ENCODE measurements around the gene DOK5. TPM values are rescaled to one million over a fixed set of nuclear protein-coding genes. Genes with fewer than 3 reads are reported as not detected.

The DOK5 gene
- total RNA-seq, 1 experiment from 2014 or later = not detected

DNA sequence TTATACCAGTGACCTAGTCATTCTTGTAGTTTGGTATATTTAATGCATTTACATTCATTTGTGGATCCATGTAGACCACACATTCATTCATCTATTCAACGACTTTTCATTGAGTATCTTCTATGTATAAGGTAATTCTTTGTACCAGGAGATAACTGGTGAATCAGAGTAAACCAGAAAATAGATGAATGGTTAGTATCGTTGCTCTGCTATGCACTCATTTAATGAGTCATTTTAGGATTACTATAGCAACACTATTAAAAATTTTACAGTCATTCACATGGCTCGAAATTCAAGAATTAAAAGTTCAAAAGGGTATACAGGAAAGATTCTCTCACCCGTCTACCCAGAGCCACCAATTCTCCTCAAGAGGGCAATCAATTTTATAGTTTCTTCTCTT, 26.8 kb downstream of the DOK5 start:
- no peaks in the 10 kb centered on the region for H3K36me3 Mint-ChIP-seq (ENCODE audit: insufficient read depth, unreplicated experiment)
- no peaks in the 10 kb centered on the region for H3K9me3 Mint-ChIP-seq (ENCODE audit: unreplicated experiment)
- no peaks in the 10 kb centered on the region for H3K4me1 ChIP-seq
- TF ChIP-seq, protein P1, sequence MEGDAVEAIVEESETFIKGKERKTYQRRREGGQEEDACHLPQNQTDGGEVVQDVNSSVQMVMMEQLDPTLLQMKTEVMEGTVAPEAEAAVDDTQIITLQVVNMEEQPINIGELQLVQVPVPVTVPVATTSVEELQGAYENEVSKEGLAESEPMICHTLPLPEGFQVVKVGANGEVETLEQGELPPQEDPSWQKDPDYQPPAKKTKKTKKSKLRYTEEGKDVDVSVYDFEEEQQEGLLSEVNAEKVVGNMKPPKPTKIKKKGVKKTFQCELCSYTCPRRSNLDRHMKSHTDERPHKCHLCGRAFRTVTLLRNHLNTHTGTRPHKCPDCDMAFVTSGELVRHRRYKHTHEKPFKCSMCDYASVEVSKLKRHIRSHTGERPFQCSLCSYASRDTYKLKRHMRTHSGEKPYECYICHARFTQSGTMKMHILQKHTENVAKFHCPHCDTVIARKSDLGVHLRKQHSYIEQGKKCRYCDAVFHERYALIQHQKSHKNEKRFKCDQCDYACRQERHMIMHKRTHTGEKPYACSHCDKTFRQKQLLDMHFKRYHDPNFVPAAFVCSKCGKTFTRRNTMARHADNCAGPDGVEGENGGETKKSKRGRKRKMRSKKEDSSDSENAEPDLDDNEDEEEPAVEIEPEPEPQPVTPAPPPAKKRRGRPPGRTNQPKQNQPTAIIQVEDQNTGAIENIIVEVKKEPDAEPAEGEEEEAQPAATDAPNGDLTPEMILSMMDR (IDR thresholded peaks at IDR 0.05; ENCODE audit: insufficient read depth in 1 of 2, low read depth in 1 of 2, low read length in 1 of 2, severe bottlenecking in 1 of 2, unreplicated experiment in 1 of 2) = no peak
- no peak overlapping the region for H3K4me3 ChIP-seq (ENCODE audit: low read depth, low read length)
- no peak for DNase-seq
- H3K27me3 Mint-ChIP-seq (ENCODE audit: insufficient read depth, unreplicated experiment) = peaks cover 8% of the 10 kb centered on the region
- intact Hi-C loops (cut with micrococcal nuclease; ENCODE audit: unreplicated experiment) = no loop called here
- no peak overlapping the region for H3K27ac Mint-ChIP-seq (ENCODE audit: unreplicated experiment)
- no peaks in the 10 kb centered on the region for H3K36me3 ChIP-seq (ENCODE audit: control insufficient read depth, insufficient read depth, low read length)
- ChIA-PET CTCF (interaction anchor here (0.6 kb wide), 1 partner anchor 777 kb away, joined by 3 read pairs; no protein-coding TSS in a partner anchor), POLR2A (no interaction called here)
- no peaks in the 10 kb centered on the region for H3K9me3 ChIP-seq
- no TSS peak for BruUV-seq (replicated peaks)
- H3K4me1 Mint-ChIP-seq (ENCODE audit: low read depth, unreplicated experiment) = no peaks in the 10 kb centered on the region
- H3K27me3 ChIP-seq (replicated peaks; ENCODE audit: control insufficient read depth, insufficient read depth, low read length) = no peaks in the 10 kb centered on the region; the same call in 1 of the 2 replicates
- no peak overlapping the region for H3K4me3 Mint-ChIP-seq (ENCODE audit: unreplicated experiment)

DNA sequence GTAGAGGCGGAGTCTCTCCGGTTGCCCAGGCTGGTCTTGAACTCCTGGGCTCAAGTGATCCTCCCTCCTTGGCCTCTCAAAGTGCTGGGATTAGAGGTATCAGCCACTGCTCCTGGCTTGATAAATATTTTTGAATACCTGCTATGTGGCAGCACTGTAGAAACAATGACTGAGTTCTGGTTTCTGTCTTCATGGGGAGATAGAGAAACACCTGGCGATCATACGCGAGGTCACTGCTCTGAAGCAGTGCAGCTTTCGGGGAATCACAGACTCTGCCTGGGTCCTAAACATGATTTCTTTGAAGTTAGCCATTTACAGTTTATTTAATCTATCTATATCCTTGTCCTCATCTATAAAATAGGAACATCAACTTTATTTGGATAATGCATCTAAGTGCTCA, 31.2 kb downstream of the DOK5 start:
- no peaks in the 10 kb centered on the region for H3K36me3 Mint-ChIP-seq (ENCODE audit: insufficient read depth, unreplicated experiment)
- H3K27me3 ChIP-seq (replicated peaks; ENCODE audit: control insufficient read depth, insufficient read depth, low read length) = no peaks in the 10 kb centered on the region; the same call in 1 of the 2 replicates
- no peaks in the 10 kb centered on the region for H3K4me1 Mint-ChIP-seq (ENCODE audit: low read depth, unreplicated experiment)
- ChIA-PET POLR2A (no interaction called here), CTCF (no interaction called here)
- no peak overlapping the region for H3K4me3 ChIP-seq (ENCODE audit: low read depth, low read length)
- no peak for DNase-seq
- H3K36me3 ChIP-seq (ENCODE audit: control insufficient read depth, insufficient read depth, low read length) = no peaks in the 10 kb centered on the region
- no peaks in the 10 kb centered on the region for H3K9me3 Mint-ChIP-seq (ENCODE audit: unreplicated experiment)
- H3K27me3 Mint-ChIP-seq (ENCODE audit: insufficient read depth, unreplicated experiment) = peaks cover 4% of the 10 kb centered on the region
- H3K27ac Mint-ChIP-seq (ENCODE audit: unreplicated experiment) = no peak overlapping the region
- no peaks in the 10 kb centered on the region for H3K9me3 ChIP-seq
- no TSS peak for BruUV-seq (replicated peaks)
- H3K4me3 Mint-ChIP-seq (ENCODE audit: unreplicated experiment) = no peak overlapping the region
- H3K4me1 ChIP-seq = no peaks in the 10 kb centered on the region
- intact Hi-C loops (cut with micrococcal nuclease; ENCODE audit: unreplicated experiment) = no loop called here
- TF ChIP-seq, protein P1 (IDR thresholded peaks at IDR 0.05; ENCODE audit: insufficient read depth in 1 of 2, low read depth in 1 of 2, low read length in 1 of 2, severe bottlenecking in 1 of 2, unreplicated experiment in 1 of 2) = no peak

DNA sequence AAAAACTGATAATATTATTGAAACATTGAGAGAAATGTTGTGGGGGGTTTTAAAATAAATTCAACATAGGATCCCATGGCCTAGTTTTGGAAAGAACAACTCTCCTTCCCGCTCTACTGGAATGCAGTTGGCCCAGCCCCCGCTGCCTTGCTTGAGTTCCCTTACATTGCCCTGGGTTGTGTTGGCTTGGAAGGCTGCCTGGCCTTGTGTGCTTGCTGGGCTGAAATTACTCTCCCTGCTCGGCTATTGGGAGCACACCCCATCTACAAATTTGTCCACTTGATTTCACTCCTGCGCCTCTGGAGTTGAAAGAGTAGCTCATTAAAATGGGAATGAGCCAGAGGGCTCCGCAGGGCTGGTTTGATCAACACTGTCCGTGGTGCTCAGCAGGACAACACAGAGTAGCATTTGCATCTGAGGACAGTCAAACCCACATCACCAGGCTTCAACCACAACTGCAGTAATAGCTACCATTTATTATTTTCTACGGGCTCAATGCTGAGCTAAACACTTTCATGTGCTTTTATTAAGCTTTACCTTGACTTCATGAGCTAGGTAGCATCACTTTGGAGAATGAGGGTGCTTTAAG, 35.2 kb downstream of the DOK5 start:
- ChIA-PET CTCF (no interaction called here), POLR2A (interaction anchor here (0.6 kb wide), 1 partner anchor 14 kb away, joined by 8 read pairs; no protein-coding TSS in a partner anchor)
- Mint-ChIP-seq H3K36me3 (ENCODE audit: insufficient read depth, unreplicated experiment) (no peaks in the 10 kb centered on the region), H3K4me3 (ENCODE audit: unreplicated experiment) (no peak overlapping the region), H3K27ac (ENCODE audit: unreplicated experiment) (no peak overlapping the region), H3K4me1 (ENCODE audit: low read depth, unreplicated experiment) (no peaks in the 10 kb centered on the region), H3K9me3 (ENCODE audit: unreplicated experiment) (peaks cover 18% of the 10 kb centered on the region), H3K27me3 (ENCODE audit: insufficient read depth, unreplicated experiment) (peaks cover under 1% of the 10 kb centered on the region)
- Histone ChIP-seq H3K9me3 (peaks cover 12% of the 10 kb centered on the region), H3K36me3 (ENCODE audit: control insufficient read depth, insufficient read depth, low read length) (no peaks in the 10 kb centered on the region), H3K4me3 (ENCODE audit: low read depth, low read length) (no peak overlapping the region), H3K27me3 (replicated peaks; ENCODE audit: control insufficient read depth, insufficient read depth, low read length) (no peaks in the 10 kb centered on the region), H3K4me1 (no peaks in the 10 kb centered on the region; the same call in 1 of the 2 replicates)
- intact Hi-C loops (cut with micrococcal nuclease; ENCODE audit: unreplicated experiment) = no loop called here
- no TSS peak for BruUV-seq (replicated peaks)
- TF ChIP-seq, protein P1 (IDR thresholded peaks at IDR 0.05; ENCODE audit: insufficient read depth in 1 of 2, low read depth in 1 of 2, low read length in 1 of 2, severe bottlenecking in 1 of 2, unreplicated experiment in 1 of 2) = no peak
- no peak for DNase-seq
